ENCODE results near the gene PEX1. TPM values are rescaled to one million over a fixed set of nuclear protein-coding genes. Genes with fewer than 3 reads are reported as not detected.

PEX1 gene
- total and polyA plus RNA-seq, 4 experiments from 2014 or later: 9.6 to 38.0 (median 23.2) TPM

DNA sequence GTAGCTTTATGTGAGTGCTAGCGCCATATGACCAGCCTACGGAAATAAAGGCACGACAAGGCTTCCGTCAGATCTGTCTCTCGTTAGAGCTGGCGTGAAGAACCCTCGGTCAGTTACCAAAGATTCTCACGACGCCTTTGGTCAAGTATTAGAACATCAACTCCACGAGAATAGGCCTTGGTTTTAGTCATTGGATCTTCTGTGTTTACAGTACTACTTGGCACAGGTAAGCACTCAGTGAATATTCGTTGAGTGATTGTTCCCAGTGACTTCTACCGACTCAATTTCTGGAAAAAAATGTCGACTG is 591 bp upstream of the PEX1 start:
- Histone ChIP-seq H3K36me3 (ENCODE audit: insufficient read depth, low read length) (peaks cover 31% of the 10 kb centered on the region), H3K27me3 (ENCODE audit: insufficient read depth, low read length) (no peaks in the 10 kb centered on the region), H3K4me3 (ENCODE audit: low read length in 2 of 2) (peak overlapping the region; percentile 77 to 97), H3K4me1 (ENCODE audit: insufficient read depth, low read length) (peaks cover 33% of the 10 kb centered on the region), H3K27ac (ENCODE audit: low read depth, low read length) (peak overlapping the region; percentile 90), H3K9me3 (ENCODE audit: control insufficient read depth in 1 of 2, low read length in 2 of 2) (no peaks in the 10 kb centered on the region)
- peak overlapping the region; percentile 87 to 100 (median 98) for H3K27ac Mint-ChIP-seq
- H3K4me3 Mint-ChIP-seq: peak overlapping the region; percentile 82 to 99 (median 96)
- DNase-seq: no peak
- CTCF ChIA-PET (ENCODE audit: partially characterized antibody): interaction anchor here (0.5 to 2.2 kb wide), 23 partner anchors 9 to 704 kb away, joined by 3 to 18 read pairs (median 5); partner anchors contain the start of genes ANKIB1, FAM133B, GATAD1 and KRIT1
- H3K27me3 Mint-ChIP-seq: no peaks in the 10 kb centered on the region
- intact Hi-C loops (cut with micrococcal nuclease): loop anchor here (1.0 to 2.0 kb wide), 12 partner anchors 61 to 703 kb away; partner anchors contain the start of genes AKAP9, ANKIB1, CYP51A1 and FAM133B
- H3K4me1 Mint-ChIP-seq: peaks cover 33 to 57% (median 42%) of the 10 kb centered on the region in 4 donors
- H3K36me3 Mint-ChIP-seq: peaks cover 27 to 46% of the 10 kb centered on the region in 2 donors
- POLR2A ChIA-PET (ENCODE audit: partially characterized antibody): interaction anchor here (0.8 to 2.3 kb wide), 25 partner anchors 8 to 704 kb away, joined by 3 to 61 read pairs (median 4); partner anchors contain the start of genes AKAP9, ANKIB1, CDK6 and FAM133B
- no peaks in the 10 kb centered on the region for H3K9me3 Mint-ChIP-seq

DNA sequence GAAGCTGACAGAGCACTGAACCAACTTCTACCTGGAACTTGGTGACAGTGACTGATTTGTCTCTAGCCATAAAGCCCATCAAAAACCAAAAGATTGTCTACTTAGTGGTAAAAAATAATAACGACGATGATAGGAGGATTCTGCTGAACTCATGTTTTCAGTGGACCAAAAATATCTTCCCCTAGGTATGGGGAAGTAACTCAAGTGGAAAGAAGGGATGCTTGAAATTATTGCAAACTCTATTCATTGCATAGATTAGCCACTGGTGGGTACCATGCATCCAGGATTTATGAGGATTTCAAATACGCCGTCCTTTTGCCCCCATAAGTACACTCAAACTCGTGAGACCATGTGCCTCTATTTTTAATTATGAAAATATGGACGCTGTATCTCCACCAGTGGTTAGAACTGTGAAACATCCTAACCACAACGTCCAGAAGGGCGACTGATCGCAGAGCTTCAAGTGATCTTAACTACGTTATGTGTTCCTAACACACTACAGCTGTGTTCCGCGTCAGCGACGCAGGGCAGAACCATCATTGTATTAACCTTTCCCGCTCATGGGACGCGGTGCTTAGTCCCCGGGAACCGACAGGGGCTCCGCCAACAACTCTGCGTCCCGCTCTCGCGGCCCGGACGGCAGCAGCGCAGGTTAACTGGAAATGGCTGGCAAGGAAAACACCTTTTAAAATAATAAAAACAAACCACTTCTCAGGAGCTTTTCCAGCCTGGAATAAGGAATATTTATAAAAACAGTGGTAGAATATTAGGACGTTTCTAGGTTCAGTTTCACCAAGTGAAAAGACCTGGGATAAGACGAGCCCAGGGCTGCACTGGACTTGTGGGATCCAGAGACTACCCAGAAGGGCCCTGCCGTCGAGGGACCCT is 776 bp downstream of the PEX1 start:
- Mint-ChIP-seq H3K4me3 (peak overlapping the region; percentile 93 to 99 (median 95)), H3K9me3 (no peaks in the 10 kb centered on the region), H3K27ac (peak overlapping the region; percentile 87 to 100 (median 96)), H3K4me1 (peaks cover 28 to 46% (median 36%) of the 10 kb centered on the region in 4 donors), H3K27me3 (no peaks in the 10 kb centered on the region), H3K36me3 (peaks cover 15 to 32% of the 10 kb centered on the region in 2 donors)
- peak overlapping the region; percentile 92 to 93 for H3K4me3 ChIP-seq (ENCODE audit: low read length in 2 of 2)
- ChIA-PET CTCF (ENCODE audit: partially characterized antibody) (interaction anchor here (0.8 to 2.2 kb wide), 10 partner anchors 11 to 647 kb away, joined by 3 to 18 read pairs (median 7); partner anchors contain the start of genes ANKIB1, GATAD1, KRIT1 and MTERF1), POLR2A (ENCODE audit: partially characterized antibody) (interaction anchor here (0.8 to 2.3 kb wide), 15 partner anchors 10 to 590 kb away, joined by 3 to 61 read pairs (median 5); partner anchors contain the start of genes AKAP9, ANKIB1, CDK6 and FAM133B)
- H3K36me3 ChIP-seq (ENCODE audit: insufficient read depth, low read length): peaks cover 18% of the 10 kb centered on the region
- H3K27me3 ChIP-seq (ENCODE audit: insufficient read depth, low read length): no peaks in the 10 kb centered on the region
- H3K4me1 ChIP-seq (ENCODE audit: insufficient read depth, low read length): peaks cover 29% of the 10 kb centered on the region
- peak overlapping the region; percentile 91 for H3K27ac ChIP-seq (ENCODE audit: low read depth, low read length)
- peak; percentile 41 to 69 (median 49) for DNase-seq
- H3K9me3 ChIP-seq (ENCODE audit: control insufficient read depth in 1 of 2, low read length in 2 of 2): no peaks in the 10 kb centered on the region
- intact Hi-C loops (cut with micrococcal nuclease): loop anchor here (1.0 to 2.0 kb wide), 12 partner anchors 63 to 705 kb away; partner anchors contain the start of genes AKAP9, ANKIB1, CYP51A1 and FAM133B

DNA sequence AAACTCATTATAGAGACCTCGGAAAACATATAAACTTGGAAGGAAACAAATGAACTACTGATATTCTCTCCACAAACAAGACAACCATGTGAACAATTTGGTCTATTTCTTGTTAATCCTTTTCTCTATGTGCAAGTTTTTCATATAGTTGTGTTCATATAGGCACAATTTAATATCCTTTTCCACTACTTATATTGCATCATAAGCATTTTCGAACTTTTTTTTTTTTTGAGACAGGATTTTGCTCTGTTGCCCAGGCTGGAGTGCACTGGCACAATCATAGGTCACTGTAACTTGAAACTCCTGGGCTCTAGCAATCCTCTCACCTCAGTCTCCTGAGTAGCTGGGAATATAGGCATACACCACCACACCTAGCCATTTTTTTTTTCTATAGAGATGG is 5.2 kb downstream of the PEX1 start:
- H3K4me3 ChIP-seq (ENCODE audit: low read length in 2 of 2): no peak overlapping the region
- H3K9me3 ChIP-seq (ENCODE audit: control insufficient read depth in 1 of 2, low read length in 2 of 2): no peaks in the 10 kb centered on the region
- peaks cover 0 to 19% of the 10 kb centered on the region in 2 donors for H3K36me3 Mint-ChIP-seq
- no peak overlapping the region for H3K4me3 Mint-ChIP-seq
- POLR2A ChIA-PET (ENCODE audit: partially characterized antibody): no interaction called here
- no peak overlapping the region for H3K27ac ChIP-seq (ENCODE audit: low read depth, low read length)
- DNase-seq: no peak
- no peaks in the 10 kb centered on the region for H3K27me3 Mint-ChIP-seq
- no peaks in the 10 kb centered on the region for H3K27me3 ChIP-seq (ENCODE audit: insufficient read depth, low read length)
- no peaks in the 10 kb centered on the region for H3K36me3 ChIP-seq (ENCODE audit: insufficient read depth, low read length)
- H3K27ac Mint-ChIP-seq: no peak overlapping the region
- CTCF ChIA-PET (ENCODE audit: partially characterized antibody): no interaction called here
- peaks cover 17% of the 10 kb centered on the region for H3K4me1 ChIP-seq (ENCODE audit: insufficient read depth, low read length)
- H3K4me1 Mint-ChIP-seq: peaks cover 15 to 28% (median 18%) of the 10 kb centered on the region in 4 donors
- H3K9me3 Mint-ChIP-seq: no peaks in the 10 kb centered on the region
- intact Hi-C loops (cut with micrococcal nuclease): no loop called here

DNA sequence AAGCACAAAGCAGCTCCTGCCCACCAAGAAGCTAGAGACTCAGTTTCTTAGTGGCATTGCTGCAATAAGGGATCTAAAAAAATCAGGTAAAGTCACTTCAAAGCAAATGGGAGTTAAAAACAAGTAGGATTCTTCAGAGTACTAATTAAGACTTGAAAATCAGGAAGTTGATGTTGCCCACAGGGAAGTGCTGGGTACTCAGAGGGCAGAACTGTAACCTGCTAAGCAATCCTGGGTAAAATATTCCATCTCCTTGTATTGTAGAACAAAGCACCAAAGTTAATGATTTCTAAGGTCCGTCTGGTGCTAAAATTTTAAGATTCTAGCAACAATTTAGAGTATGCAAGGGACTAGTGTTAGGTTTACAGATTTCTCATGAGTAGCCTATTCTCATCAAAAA is 8.3 kb downstream of the PEX1 start:
- Histone ChIP-seq H3K9me3 (ENCODE audit: control insufficient read depth in 1 of 2, low read length in 2 of 2) (no peaks in the 10 kb centered on the region), H3K27ac (ENCODE audit: low read depth, low read length) (no peak overlapping the region), H3K4me3 (ENCODE audit: low read length in 2 of 2) (no peak overlapping the region), H3K27me3 (ENCODE audit: insufficient read depth, low read length) (no peaks in the 10 kb centered on the region), H3K4me1 (ENCODE audit: insufficient read depth, low read length) (no peaks in the 10 kb centered on the region), H3K36me3 (ENCODE audit: insufficient read depth, low read length) (peaks cover 11% of the 10 kb centered on the region)
- intact Hi-C loops (cut with micrococcal nuclease): no loop called here
- Mint-ChIP-seq H3K27me3 (no peaks in the 10 kb centered on the region), H3K36me3 (peaks cover 16 to 35% of the 10 kb centered on the region in 2 donors), H3K9me3 (no peaks in the 10 kb centered on the region), H3K4me3 (no peak overlapping the region), H3K27ac (peak overlapping the region in 1 of 7 donors; percentile 60), H3K4me1 (peaks cover 0 to 10% (median 3%) of the 10 kb centered on the region in 4 donors)
- ChIA-PET POLR2A (ENCODE audit: partially characterized antibody) (interaction anchor here (1.0 kb wide), 1 partner anchor 9 kb away, joined by 4 read pairs; the partner anchor contains the start of genes PEX1 and RBM48), CTCF (ENCODE audit: partially characterized antibody) (no interaction called here)
- DNase-seq: no peak

DNA sequence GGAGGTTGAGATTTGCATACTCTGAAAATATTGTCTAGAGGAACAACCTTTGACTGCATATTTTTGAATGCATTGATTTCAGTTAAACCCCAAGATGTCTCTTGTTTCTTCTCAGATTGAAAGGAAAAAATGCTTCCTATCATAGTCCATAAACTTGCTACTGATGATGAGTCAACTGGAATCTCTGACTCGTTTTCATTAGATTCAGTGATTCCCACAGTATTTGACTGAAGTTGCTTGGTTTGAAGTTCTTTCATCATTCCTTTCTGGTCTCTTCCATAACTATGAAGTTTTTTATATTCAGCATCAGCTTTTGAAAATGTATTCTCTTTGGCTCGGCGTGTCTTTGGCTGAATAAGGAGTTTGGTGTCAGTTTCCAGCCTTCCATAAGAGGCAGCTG is 10.7 kb downstream of the PEX1 start:
- H3K27me3 ChIP-seq (ENCODE audit: insufficient read depth, low read length): no peaks in the 10 kb centered on the region
- Mint-ChIP-seq H3K27me3 (no peaks in the 10 kb centered on the region), H3K27ac (peak overlapping the region in 1 of 7 donors; percentile 53), H3K4me1 (peaks cover 0 to 7% (median 2%) of the 10 kb centered on the region in 4 donors), H3K9me3 (no peaks in the 10 kb centered on the region), H3K4me3 (no peak overlapping the region), H3K36me3 (peaks cover 25 to 38% of the 10 kb centered on the region in 2 donors)
- no peaks in the 10 kb centered on the region for H3K9me3 ChIP-seq (ENCODE audit: control insufficient read depth in 1 of 2, low read length in 2 of 2)
- no peak overlapping the region for H3K27ac ChIP-seq (ENCODE audit: low read depth, low read length)
- peaks cover 11% of the 10 kb centered on the region for H3K36me3 ChIP-seq (ENCODE audit: insufficient read depth, low read length)
- DNase-seq: no peak
- ChIA-PET CTCF (ENCODE audit: partially characterized antibody) (interaction anchor here (3.0 kb wide), 1 partner anchor 11 kb away, joined by 10 read pairs; the partner anchor contains the start of genes PEX1 and RBM48), POLR2A (ENCODE audit: partially characterized antibody) (interaction anchor here (1.8 kb wide), 1 partner anchor 11 kb away, joined by 4 read pairs; the partner anchor contains the start of genes PEX1 and RBM48)
- H3K4me1 ChIP-seq (ENCODE audit: insufficient read depth, low read length): no peaks in the 10 kb centered on the region
- intact Hi-C loops (cut with micrococcal nuclease): no loop called here
- no peak overlapping the region for H3K4me3 ChIP-seq (ENCODE audit: low read length in 2 of 2)

DNA sequence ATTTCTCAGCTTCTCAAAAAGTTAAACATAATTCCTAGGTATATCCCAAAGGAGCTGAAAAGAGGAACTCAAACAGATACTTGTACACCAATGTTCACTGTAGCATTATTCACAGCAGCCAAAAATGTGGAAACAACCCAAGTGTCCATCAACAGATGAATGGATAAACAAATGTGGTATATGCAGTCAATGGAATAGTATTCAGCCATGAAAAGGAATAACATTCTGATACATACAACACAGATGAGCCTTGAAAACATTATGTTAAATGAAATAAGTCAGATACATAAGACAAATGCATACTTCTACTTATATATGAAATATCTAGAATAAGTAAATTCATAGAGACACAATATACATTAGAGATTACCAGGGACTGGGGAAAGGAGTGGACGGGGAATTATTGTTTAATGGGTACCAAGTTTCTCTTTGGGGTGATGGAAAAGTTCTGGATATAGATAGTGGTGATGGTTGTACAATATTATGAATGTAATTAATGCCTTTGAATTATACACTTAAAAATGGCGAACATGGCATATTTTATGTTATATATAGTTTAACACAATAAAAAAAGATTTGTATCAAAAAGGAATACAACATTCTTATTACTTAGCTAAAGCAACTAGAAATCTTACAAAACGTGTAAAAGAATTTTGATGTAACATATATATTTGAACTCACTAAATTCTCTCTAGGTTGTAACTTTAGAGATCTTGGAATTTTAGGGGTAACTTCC is 15.0 kb downstream of the PEX1 start:
- Histone ChIP-seq H3K4me1 (ENCODE audit: insufficient read depth, low read length) (no peaks in the 10 kb centered on the region), H3K27me3 (ENCODE audit: insufficient read depth, low read length) (no peaks in the 10 kb centered on the region), H3K4me3 (ENCODE audit: low read length in 2 of 2) (no peak overlapping the region), H3K9me3 (ENCODE audit: control insufficient read depth in 1 of 2, low read length in 2 of 2) (no peaks in the 10 kb centered on the region), H3K27ac (ENCODE audit: low read depth, low read length) (no peak overlapping the region), H3K36me3 (ENCODE audit: insufficient read depth, low read length) (peaks cover 14% of the 10 kb centered on the region)
- POLR2A ChIA-PET (ENCODE audit: partially characterized antibody): interaction anchor here (1.9 kb wide), 1 partner anchor 15 kb away, joined by 4 read pairs; the partner anchor contains the start of genes PEX1 and RBM48
- H3K4me3 Mint-ChIP-seq: no peak overlapping the region
- no peak for DNase-seq
- CTCF ChIA-PET (ENCODE audit: partially characterized antibody): interaction anchor here (0.9 kb wide), 1 partner anchor 15 kb away, joined by 3 read pairs; the partner anchor contains the start of genes PEX1 and RBM48
- no peak overlapping the region for H3K27ac Mint-ChIP-seq
- peaks cover 0 to 7% (median 2%) of the 10 kb centered on the region in 4 donors for H3K4me1 Mint-ChIP-seq
- H3K27me3 Mint-ChIP-seq: no peaks in the 10 kb centered on the region
- intact Hi-C loops (cut with micrococcal nuclease): no loop called here
- H3K9me3 Mint-ChIP-seq: no peaks in the 10 kb centered on the region
- peaks cover 32 to 34% of the 10 kb centered on the region in 2 donors for H3K36me3 Mint-ChIP-seq

Data from CD4-positive, alpha-beta memory T cell (primary cell).